ENCODE data around the gene SAMD7.

The SAMD7 gene

DNA sequence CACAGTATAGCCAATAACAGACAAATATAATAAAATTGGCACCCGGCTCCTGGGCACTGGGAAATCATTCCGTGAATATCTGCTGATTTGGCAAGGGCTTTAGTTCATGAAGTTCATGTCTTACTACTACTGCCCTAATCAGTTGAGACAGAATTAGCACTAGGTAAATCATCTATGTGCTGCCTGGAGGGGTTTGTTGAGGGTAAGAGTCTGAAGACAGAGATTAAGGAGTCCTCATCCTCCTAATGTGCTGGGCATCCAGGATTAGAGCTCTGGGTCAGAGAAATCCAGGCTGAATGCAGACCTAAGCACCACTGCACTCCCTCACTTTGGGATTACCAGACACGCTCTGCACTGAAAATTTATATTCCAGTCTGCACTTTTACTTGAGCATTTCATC is 2.0 kb downstream of the SAMD7 start:
- no peak for DNase-seq

DNA sequence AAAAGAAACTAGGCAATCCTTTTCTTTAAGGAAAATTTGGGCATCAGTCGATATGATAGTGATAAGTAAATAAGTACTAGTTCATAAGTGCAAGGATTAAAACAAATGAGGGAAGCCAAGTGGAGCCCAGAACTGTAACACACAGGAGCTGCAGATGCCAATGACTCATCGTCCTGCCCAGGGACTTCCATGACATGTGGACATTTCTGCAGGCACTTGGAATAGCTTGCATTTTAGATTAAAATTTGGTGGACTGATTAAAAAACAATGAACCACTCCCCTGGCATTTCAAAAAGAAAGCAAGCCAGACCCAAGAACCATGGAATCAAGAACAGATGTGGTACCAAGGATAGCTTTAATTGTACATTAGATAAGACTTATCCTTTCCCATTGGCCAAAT is 2.9 kb downstream of the SAMD7 start:
- no peak for DNase-seq

DNA sequence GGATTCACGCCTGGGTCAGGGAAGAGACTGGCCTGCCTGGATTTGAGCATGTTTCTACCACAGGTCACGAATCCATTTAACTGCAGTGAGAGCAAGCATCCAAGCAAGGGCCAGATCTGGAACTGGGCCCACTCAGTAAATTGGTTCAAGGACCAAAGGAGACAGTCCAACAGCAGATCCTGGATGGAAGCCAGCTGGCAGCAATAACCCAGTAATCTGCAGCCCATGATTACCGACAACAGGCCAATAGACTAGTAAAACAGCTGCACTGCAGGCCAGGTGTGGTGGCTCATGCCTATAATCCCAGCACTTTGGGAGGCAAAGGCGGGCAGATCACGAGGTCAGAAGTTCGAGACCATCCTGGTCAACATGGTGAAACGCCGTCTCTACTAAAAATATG is 11.8 kb downstream of the SAMD7 start:
- no peak for DNase-seq

DNA sequence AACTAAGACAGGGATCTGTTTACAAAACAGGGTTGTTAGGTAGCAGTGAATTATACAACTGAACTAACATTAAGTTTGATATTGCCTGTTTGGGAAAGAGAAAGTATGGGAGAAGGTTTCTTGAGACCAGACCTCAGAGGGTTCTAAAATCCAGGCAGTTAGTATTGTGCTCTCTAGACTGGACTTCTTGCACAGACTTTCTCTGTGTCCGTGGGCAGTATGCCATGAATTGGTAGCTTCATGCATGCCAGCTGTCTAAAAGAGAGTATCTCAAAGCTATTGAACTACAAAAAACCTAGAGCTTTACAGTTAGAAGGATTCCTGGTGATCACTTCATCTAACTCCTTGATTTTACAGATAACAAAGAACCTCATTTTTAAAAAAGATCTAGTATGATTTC is 12.5 kb downstream of the SAMD7 start:
- DNase-seq, result no peak

GRCh38 chr3:169929830-169930519 is 18.6 kb downstream of the SAMD7 start:
- DNase-seq, result no peak

GRCh38 chr3:169930843-169931242 is 19.5 kb downstream of the SAMD7 start:
- DNase-seq, result no peak

GRCh38 chr3:169931747-169932520 is 20.6 kb downstream of the SAMD7 start:
- no peak for DNase-seq

DNA sequence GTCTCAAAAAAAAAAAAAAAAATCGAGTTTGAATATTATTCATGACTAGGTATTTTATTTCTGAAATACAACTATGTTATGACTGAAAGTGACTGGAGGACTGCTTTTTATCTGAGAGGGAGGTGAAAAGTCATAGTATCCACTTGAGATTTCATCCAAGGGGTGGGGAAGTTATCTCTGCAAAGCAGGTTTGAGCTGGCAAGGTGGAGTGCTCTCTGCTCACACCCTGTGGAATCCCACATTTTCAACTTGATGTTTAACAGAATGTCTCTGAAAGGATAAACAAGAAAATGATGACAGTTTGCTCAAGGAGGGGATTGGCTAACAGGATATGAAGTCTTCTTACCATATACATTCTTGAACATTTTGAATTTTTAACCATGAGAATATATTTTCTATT is 27.9 kb downstream of the SAMD7 start:
- DNase-seq, result no peak

GRCh38 chr3:169939751-169940150 is 28.4 kb downstream of the SAMD7 start:
- no peak for DNase-seq

GRCh38 chr3:169940470-169941181 is 29.3 kb downstream of the SAMD7 start:
- no peak for DNase-seq

DNA sequence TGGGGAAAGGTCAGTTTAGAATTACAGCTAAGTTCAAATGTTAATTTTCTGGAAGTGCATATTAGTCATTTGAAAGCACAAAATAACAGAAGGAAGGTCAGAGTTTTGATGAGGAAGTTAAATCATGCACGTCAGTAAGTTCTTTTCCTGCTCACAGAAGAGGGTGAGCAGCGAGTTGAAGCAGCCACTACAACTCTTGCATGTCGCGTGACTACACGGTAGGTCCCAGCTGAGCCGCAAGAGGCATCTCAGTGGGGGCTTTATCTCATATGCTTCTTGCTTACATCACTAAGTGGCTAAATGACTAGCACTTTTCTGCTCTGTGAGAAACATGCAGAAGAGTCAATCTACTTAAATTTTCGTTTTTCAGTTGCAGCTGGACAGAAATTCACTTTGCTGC is 33.9 kb downstream of the SAMD7 start:
- peak; percentile 66 for DNase-seq

DNA sequence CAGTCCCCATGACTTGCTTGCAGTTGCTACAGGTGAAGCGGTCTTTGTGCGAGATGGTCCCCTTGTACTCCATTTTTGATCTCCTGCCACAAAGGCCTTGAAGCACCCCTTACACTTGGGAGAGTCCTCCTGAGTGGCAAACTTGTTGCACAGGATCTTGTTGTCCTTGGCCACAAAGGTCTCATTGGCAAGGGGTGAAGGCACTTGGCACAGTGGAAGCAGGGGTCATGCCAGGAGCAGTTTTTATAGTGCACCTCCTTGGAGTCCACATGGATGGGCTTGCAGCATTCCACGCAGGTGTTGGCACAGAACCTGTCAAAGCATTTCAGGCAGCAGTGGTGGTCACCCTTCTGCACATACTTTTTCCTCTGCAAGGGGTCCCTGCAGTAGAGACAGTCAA is 35.0 kb downstream of the SAMD7 start:
- no peak for DNase-seq

GRCh38 chr3:169948559-169949448 is 37.4 kb downstream of the SAMD7 start:
- no peak for DNase-seq

- no peak for DNase-seq
Observed at GRCh38 chr3:169952045-169952444, 40.7 kb downstream of the SAMD7 start.

- no peak for DNase-seq
Observed at GRCh38 chr3:169953462-169954141, 42.2 kb downstream of the SAMD7 start.

GRCh38 chr3:169954142-169954756 is 42.9 kb downstream of the SAMD7 start:
- no peak for DNase-seq

DNA sequence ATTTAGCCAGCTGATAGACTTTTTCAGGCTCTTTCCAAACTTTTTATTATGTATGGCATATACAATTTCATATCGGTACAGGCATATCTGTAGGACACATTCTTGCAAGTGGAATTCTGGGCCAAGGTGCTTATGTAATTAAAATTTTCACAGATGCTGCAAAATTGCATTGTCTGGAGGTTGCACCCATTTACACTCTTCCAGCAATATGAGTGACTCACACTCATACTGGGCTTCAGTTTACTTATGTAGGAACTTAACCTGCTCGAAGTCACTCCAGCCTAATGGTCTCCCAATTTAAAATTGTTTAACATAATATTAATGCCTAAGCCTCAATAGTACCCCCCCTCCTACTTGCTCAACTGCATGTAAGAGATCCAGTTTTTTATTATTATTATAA is 44.0 kb downstream of the SAMD7 start:
- no peak for DNase-seq

- no peak for DNase-seq
Observed at GRCh38 chr3:169964176-169964575, 52.8 kb downstream of the SAMD7 start.

- no peak for DNase-seq
Observed at GRCh38 chr3:169965562-169966427, 54.4 kb downstream of the SAMD7 start.

- peak; percentile 96 for DNase-seq
Observed at GRCh38 chr3:169966428-169966950, 55.1 kb downstream of the SAMD7 start, which contains the start of gene SEC62. Gene SEC62 (plus strand): TSS chr3:169966807. CDS start chr3:169966823, 16 bp downstream.

Data from activated CD4-positive, alpha-beta T cell treated with anti-CD3 and anti-CD28 coated beads for 48 hours (primary cell).